ENCODE measurements around the gene RFLNA.

GRCh38 chr12:124277394-124278241, 17.3 kb upstream of the RFLNA start:
- no peak for TF ChIP-seq CTCF (IDR thresholded peaks at IDR 0.05; ENCODE audit: low read length)
- TF ChIP-seq EZH2 (IDR thresholded peaks at IDR 0.05; ENCODE audit: borderline replicate concordance, low read length): no peak
